ENCODE data around the gene PALM.

Gene PALM

DNA sequence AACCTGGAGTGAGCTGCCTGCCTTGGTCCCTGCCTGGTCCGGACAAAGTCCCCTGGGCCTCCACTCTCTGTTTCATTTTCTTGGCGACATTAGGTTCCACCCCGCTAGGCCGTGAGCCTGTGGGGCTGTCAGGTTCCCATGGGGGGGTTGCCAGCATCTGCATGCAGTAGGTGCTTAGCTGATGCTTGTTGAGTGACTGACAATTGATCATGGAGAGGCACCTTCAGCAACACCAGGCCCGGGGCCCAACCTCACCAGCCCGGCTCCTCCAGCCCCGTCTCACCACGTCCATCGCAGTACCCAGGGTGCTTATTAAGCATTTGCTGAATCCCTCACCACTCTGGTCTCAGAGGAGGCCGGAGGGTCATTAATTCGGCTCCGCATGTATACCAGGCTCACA, 55.6 kb downstream of the PALM start:
- Histone ChIP-seq H2BK12ac (ENCODE audit: low read length) (no peak overlapping the region), H3K79me1 (ENCODE audit: low read length) (peaks cover 9% of the 10 kb centered on the region), H3K36me3 (ENCODE audit: control insufficient read depth in 1 of 2, insufficient read depth in 2 of 2, low read length in 2 of 2) (no peaks in the 10 kb centered on the region), H3K9me3 (ENCODE audit: insufficient read depth, low read depth, low read length) (peaks cover 7% of the 10 kb centered on the region), H3K27ac (ENCODE audit: low read depth, low read length) (no peak overlapping the region), H2BK5ac (ENCODE audit: low read depth, low read length, poor library complexity) (no peak overlapping the region), H3K79me2 (ENCODE audit: control insufficient read depth, insufficient read depth, low read length, poor library complexity) (no peaks in the 10 kb centered on the region), H3K4ac (ENCODE audit: low read depth, low read length) (no peak overlapping the region), H2AK5ac (ENCODE audit: low read length) (no peak overlapping the region), H3K14ac (ENCODE audit: low read length) (no peak overlapping the region), H4K91ac (ENCODE audit: low read depth, low read length) (peak overlapping the region; percentile 2), H2AFZ (ENCODE audit: insufficient read depth, low read length, poor library complexity) (no peak overlapping the region), H3K4me3 (ENCODE audit: low read depth, low read length) (no peak overlapping the region), H3K23ac (ENCODE audit: low read length) (no peak overlapping the region), H3K4me1 (ENCODE audit: control insufficient read depth in 1 of 2, insufficient read depth in 2 of 2, low read length in 2 of 2) (peaks cover 5 to 9% of the 10 kb centered on the region in 2 experiments), H4K8ac (ENCODE audit: low read depth, low read length) (no peak overlapping the region), H4K12ac (ENCODE audit: low read depth, low read length) (no peak overlapping the region), H3K27me3 (ENCODE audit: insufficient read depth, low read length) (no peaks in the 10 kb centered on the region), H2BK120ac (ENCODE audit: insufficient read depth, low read length, poor library complexity) (no peak overlapping the region), H3K9ac (ENCODE audit: low read length) (no peak overlapping the region), H3K4me2 (ENCODE audit: low read length) (no peak overlapping the region), H3K18ac (ENCODE audit: low read length) (no peak overlapping the region)
- no peak for DNase-seq
- no CpG with 5 or more reads among the region's 12 CpGs for WGBS (ENCODE audit: extremely low coverage, insufficient coverage, insufficient read length)

DNA sequence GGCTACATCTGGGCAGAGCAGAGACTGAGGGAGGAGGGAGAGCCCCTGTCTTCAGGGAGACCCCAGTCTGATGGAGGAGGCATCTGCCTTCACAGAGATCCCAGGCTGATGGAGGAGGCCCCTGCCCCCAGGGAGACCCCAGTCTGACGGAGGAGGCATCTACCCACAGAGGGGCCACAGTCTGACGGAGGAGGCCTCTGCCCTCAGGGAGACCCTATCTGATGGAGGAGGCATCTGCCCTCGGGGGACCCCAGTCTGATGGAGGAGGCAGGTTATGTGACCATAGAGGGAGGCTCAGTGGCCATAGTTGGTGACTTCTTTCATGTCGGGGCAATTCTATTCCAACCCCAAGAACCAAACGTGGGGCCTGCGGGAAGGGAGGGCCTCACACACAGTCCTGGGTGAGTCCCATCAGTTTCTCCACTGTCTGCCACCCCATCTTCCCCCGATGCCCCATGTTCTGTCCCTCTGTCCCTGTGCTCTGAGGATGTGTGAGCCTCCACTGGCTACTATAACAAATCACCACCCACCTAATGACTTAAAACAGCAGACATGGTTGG, 56.5 kb downstream of the PALM start:
- DNase-seq: no peak
- peaks cover 9% of the 10 kb centered on the region for H3K79me1 ChIP-seq (ENCODE audit: low read length)
- peaks cover 5 to 9% of the 10 kb centered on the region in 2 experiments for H3K4me1 ChIP-seq (ENCODE audit: control insufficient read depth in 1 of 2, insufficient read depth in 2 of 2, low read length in 2 of 2)
- H4K12ac ChIP-seq (ENCODE audit: low read depth, low read length): no peak overlapping the region
- no peak overlapping the region for H4K91ac ChIP-seq (ENCODE audit: low read depth, low read length)
- H2BK120ac ChIP-seq (ENCODE audit: insufficient read depth, low read length, poor library complexity): no peak overlapping the region
- no peak overlapping the region for H3K4me3 ChIP-seq (ENCODE audit: low read depth, low read length)
- no peak overlapping the region for H3K9ac ChIP-seq (ENCODE audit: low read length)
- WGBS (ENCODE audit: extremely low coverage, insufficient coverage, insufficient read length): no CpG with 5 or more reads among the region's 7 CpGs
- no peak overlapping the region for H3K14ac ChIP-seq (ENCODE audit: low read length)
- H2BK5ac ChIP-seq (ENCODE audit: low read depth, low read length, poor library complexity): no peak overlapping the region
- no peak overlapping the region for H3K4ac ChIP-seq (ENCODE audit: low read depth, low read length)
- no peak overlapping the region for H2AFZ ChIP-seq (ENCODE audit: insufficient read depth, low read length, poor library complexity)
- no peak overlapping the region for H3K18ac ChIP-seq (ENCODE audit: low read length)
- H3K79me2 ChIP-seq (ENCODE audit: control insufficient read depth, insufficient read depth, low read length, poor library complexity): no peaks in the 10 kb centered on the region
- H3K4me2 ChIP-seq (ENCODE audit: low read length): no peak overlapping the region
- H2BK12ac ChIP-seq (ENCODE audit: low read length): peak overlapping the region; percentile 36
- peak overlapping the region; percentile 47 for H2AK5ac ChIP-seq (ENCODE audit: low read length)
- H4K8ac ChIP-seq (ENCODE audit: low read depth, low read length): no peak overlapping the region
- no peak overlapping the region for H3K27ac ChIP-seq (ENCODE audit: low read depth, low read length)
- peaks cover 7% of the 10 kb centered on the region for H3K9me3 ChIP-seq (ENCODE audit: insufficient read depth, low read depth, low read length)
- H3K23ac ChIP-seq (ENCODE audit: low read length): no peak overlapping the region
- no peaks in the 10 kb centered on the region for H3K36me3 ChIP-seq (ENCODE audit: control insufficient read depth in 1 of 2, insufficient read depth in 2 of 2, low read length in 2 of 2)
- H3K27me3 ChIP-seq (ENCODE audit: insufficient read depth, low read length): no peaks in the 10 kb centered on the region

DNA sequence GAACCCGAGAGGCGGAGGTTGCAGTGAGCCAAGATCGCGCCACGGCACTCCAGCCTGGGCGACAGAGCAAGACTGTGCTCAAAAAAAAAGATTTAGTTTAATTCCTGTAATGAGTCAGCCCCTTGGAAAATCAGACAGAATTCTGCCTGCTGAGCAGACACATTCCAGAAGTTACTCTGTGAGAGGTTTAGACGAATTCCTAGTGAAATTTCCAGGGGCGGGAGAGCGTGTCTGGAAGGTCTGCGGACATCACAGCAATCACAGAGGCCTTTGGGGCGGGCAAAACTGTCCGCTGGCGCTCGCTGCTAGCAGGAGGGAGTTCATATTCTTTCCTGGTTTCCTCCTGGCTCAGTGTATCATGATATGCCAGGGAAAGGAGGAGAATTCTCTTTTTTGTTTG, 59.7 kb downstream of the PALM start:
- Histone ChIP-seq H2BK120ac (ENCODE audit: insufficient read depth, low read length, poor library complexity) (peak overlapping the region; percentile 83), H4K91ac (ENCODE audit: low read depth, low read length) (peak overlapping the region; percentile 39), H3K18ac (ENCODE audit: low read length) (no peak overlapping the region), H3K4me1 (ENCODE audit: control insufficient read depth in 1 of 2, insufficient read depth in 2 of 2, low read length in 2 of 2) (peaks cover 5 to 11% of the 10 kb centered on the region in 2 experiments), H3K14ac (ENCODE audit: low read length) (no peak overlapping the region), H3K4me2 (ENCODE audit: low read length) (peak overlapping the region; percentile 17), H2AK5ac (ENCODE audit: low read length) (no peak overlapping the region), H3K4ac (ENCODE audit: low read depth, low read length) (no peak overlapping the region), H3K27ac (ENCODE audit: low read depth, low read length) (peak overlapping the region; percentile 85), H2AFZ (ENCODE audit: insufficient read depth, low read length, poor library complexity) (no peak overlapping the region), H3K79me1 (ENCODE audit: low read length) (peaks cover 9% of the 10 kb centered on the region), H3K23ac (ENCODE audit: low read length) (no peak overlapping the region), H3K27me3 (ENCODE audit: insufficient read depth, low read length) (no peaks in the 10 kb centered on the region), H4K8ac (ENCODE audit: low read depth, low read length) (no peak overlapping the region), H3K4me3 (ENCODE audit: low read depth, low read length) (no peak overlapping the region), H4K12ac (ENCODE audit: low read depth, low read length) (no peak overlapping the region), H2BK12ac (ENCODE audit: low read length) (no peak overlapping the region), H3K36me3 (ENCODE audit: control insufficient read depth in 1 of 2, insufficient read depth in 2 of 2, low read length in 2 of 2) (no peaks in the 10 kb centered on the region), H2BK5ac (ENCODE audit: low read depth, low read length, poor library complexity) (peak overlapping the region; percentile 75), H3K9me3 (ENCODE audit: insufficient read depth, low read depth, low read length) (peaks cover 1% of the 10 kb centered on the region), H3K9ac (ENCODE audit: low read length) (no peak overlapping the region), H3K79me2 (ENCODE audit: control insufficient read depth, insufficient read depth, low read length, poor library complexity) (no peaks in the 10 kb centered on the region)
- peak; percentile 84 to 90 for DNase-seq
- no CpG with 5 or more reads among the region's 14 CpGs for WGBS (ENCODE audit: extremely low coverage, insufficient coverage, insufficient read length)

DNA sequence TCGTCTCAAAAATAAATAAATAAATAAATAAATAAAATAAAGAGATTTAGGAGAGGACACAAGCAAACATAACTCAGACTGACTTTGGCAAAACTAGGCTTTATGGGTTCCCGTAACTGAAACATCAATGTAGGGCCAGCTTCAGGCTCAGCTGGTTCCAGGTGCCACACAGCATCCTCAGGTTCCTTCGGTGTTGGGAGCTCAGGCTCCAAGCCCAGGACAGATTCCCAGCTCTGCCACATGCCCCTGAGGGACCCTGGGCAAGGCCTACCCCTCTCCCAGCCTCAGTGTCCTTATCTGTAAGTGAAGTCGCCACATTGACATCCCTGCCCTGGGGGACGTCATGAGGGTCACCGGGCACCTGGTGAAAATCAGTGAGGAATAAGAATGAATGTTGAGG, 60.9 kb downstream of the PALM start:
- DNase-seq: no peak
- Histone ChIP-seq H2BK12ac (ENCODE audit: low read length) (peak overlapping the region; percentile 14), H3K4me2 (ENCODE audit: low read length) (no peak overlapping the region), H4K12ac (ENCODE audit: low read depth, low read length) (no peak overlapping the region), H3K9ac (ENCODE audit: low read length) (no peak overlapping the region), H3K18ac (ENCODE audit: low read length) (no peak overlapping the region), H4K8ac (ENCODE audit: low read depth, low read length) (no peak overlapping the region), H2BK120ac (ENCODE audit: insufficient read depth, low read length, poor library complexity) (no peak overlapping the region), H2AFZ (ENCODE audit: insufficient read depth, low read length, poor library complexity) (no peak overlapping the region), H2BK5ac (ENCODE audit: low read depth, low read length, poor library complexity) (no peak overlapping the region), H3K14ac (ENCODE audit: low read length) (no peak overlapping the region), H3K79me1 (ENCODE audit: low read length) (peaks cover 9% of the 10 kb centered on the region), H3K36me3 (ENCODE audit: control insufficient read depth in 1 of 2, insufficient read depth in 2 of 2, low read length in 2 of 2) (no peaks in the 10 kb centered on the region), H4K91ac (ENCODE audit: low read depth, low read length) (peak overlapping the region; percentile 38), H3K9me3 (ENCODE audit: insufficient read depth, low read depth, low read length) (no peaks in the 10 kb centered on the region), H3K4me3 (ENCODE audit: low read depth, low read length) (no peak overlapping the region), H3K79me2 (ENCODE audit: control insufficient read depth, insufficient read depth, low read length, poor library complexity) (no peaks in the 10 kb centered on the region), H3K4ac (ENCODE audit: low read depth, low read length) (no peak overlapping the region), H3K27me3 (ENCODE audit: insufficient read depth, low read length) (no peaks in the 10 kb centered on the region), H3K27ac (ENCODE audit: low read depth, low read length) (no peak overlapping the region), H3K23ac (ENCODE audit: low read length) (no peak overlapping the region), H2AK5ac (ENCODE audit: low read length) (peak overlapping the region; percentile 13), H3K4me1 (ENCODE audit: control insufficient read depth in 1 of 2, insufficient read depth in 2 of 2, low read length in 2 of 2) (peaks cover 5 to 11% of the 10 kb centered on the region in 2 experiments)
- WGBS (ENCODE audit: extremely low coverage, insufficient coverage, insufficient read length): no CpG with 5 or more reads among the region's 6 CpGs
